SU-DHL-6 (cell line): ENCODE data around the gene ADCY7.

ENCODE experiments used
- H2AFZ ChIP-seq: fragments of 200-600 bp; sonication (generic); 2 replicates; pipeline ENCODE4 v1.6.1; 2014; ENCODE audit warnings: low read depth, mild to moderate bottlenecking, moderate library complexity, mixed read lengths, antibody characterized with exemption, low read length; ENCODE audit not compliant: severe bottlenecking
- H3F3A ChIP-seq: fragments of 200-600 bp; shearing (Covaris generic); 2 replicates; pipeline ENCODE4 v1.6.0; 2016; ENCODE audit warnings: antibody characterized with exemption, mild to moderate bottlenecking; ENCODE audit not compliant: insufficient read depth
- H3K27ac ChIP-seq: fragments of 200-600 bp; sonication (generic); 2 replicates; pipeline ENCODE4 v1.5.1; 2016; ENCODE audit warnings: low read depth, mild to moderate bottlenecking, low read length, moderate library complexity, mixed read lengths
- H3K27me3 ChIP-seq: fragments of 200-600 bp; sonication (generic), shearing (Covaris generic); 2 replicates; pipeline ENCODE4 v1.6.0; 2014; ENCODE audit warnings: mild to moderate bottlenecking, low read length
- H3K36me3 ChIP-seq: fragments of 200-600 bp; sonication (generic); 2 replicates; pipeline ENCODE4 v1.6.1; 2014; ENCODE audit warnings: mild to moderate bottlenecking, low read length, mixed read lengths
- H3K4me2 ChIP-seq: fragments of 300-600, 200-600 bp; shearing (Covaris generic), sonication (generic); 2 replicates; pipeline ENCODE4 v1.6.0; 2014; ENCODE audit warnings: low read length, low read depth, mild to moderate bottlenecking; ENCODE audit not compliant: poor library complexity, severe bottlenecking
- H3K4me3 ChIP-seq: fragments of 200-600 bp; sonication (generic); 2 replicates; pipeline ENCODE4 v1.5.1; 2014; ENCODE audit warnings: antibody characterized with exemption, low read length, mild to moderate bottlenecking, mixed read lengths; ENCODE audit not compliant: insufficient read depth, poor library complexity, severe bottlenecking
- H3K79me2 ChIP-seq: fragments of 200-600 bp; sonication (generic); 2 replicates; pipeline ENCODE4 v1.6.1; 2014; ENCODE audit warnings: mild to moderate bottlenecking, low read length, moderate library complexity; ENCODE audit not compliant: insufficient read depth
- H3K9ac ChIP-seq: fragments of 200-600 bp; sonication (generic); 2 replicates; pipeline ENCODE4 v1.7.0; 2014; ENCODE audit warnings: mild to moderate bottlenecking, low read length
- H3K9me2 ChIP-seq: fragments of 200-600 bp; sonication (generic); replicated peaks from 2 replicates; pipeline ENCODE4 v1.6.1; 2014; ENCODE audit warnings: low read length; ENCODE audit not compliant: insufficient read depth
- H3K9me3 ChIP-seq: fragments of 200-600 bp; sonication (generic); 2 replicates; pipeline ENCODE4 v1.6.1; 2014; ENCODE audit warnings: low read length, mixed read lengths; ENCODE audit not compliant: insufficient read depth
- H4K20me1 ChIP-seq: fragments of 200-600 bp; sonication (generic); 2 replicates; pipeline ENCODE4 v1.6.1; 2014; ENCODE audit warnings: low read depth, mild to moderate bottlenecking, antibody characterized with exemption, low read length, moderate library complexity, mixed read lengths
- EZH2phosphoT487 ChIP-seq: fragments of 200-600 bp; sonication (generic), shearing (Covaris generic); conservative IDR thresholded peaks from 2 replicates; pipeline ENCODE4 v1.6.1; 2018; ENCODE audit warnings: mild to moderate bottlenecking, antibody characterized with exemption, low read length, moderate library complexity, mixed read lengths
- TF ChIP-seq, protein P1 (sequence below): fragments of 200-600 bp; sonication (generic); IDR thresholded peaks from one replicate; pipeline ENCODE4 v1.5.1; 2017; ENCODE audit warnings: antibody characterized with exemption, mild to moderate bottlenecking, low read length, moderate library complexity; ENCODE audit not compliant: insufficient read depth, poor library complexity, severe bottlenecking

ADCY7 gene

GRCh38 chr16:50257876-50258275, 8.5 kb upstream of the ADCY7 start:
- H2AFZ ChIP-seq: no peak overlapping the region
- H4K20me1 ChIP-seq: no peaks in the 10 kb centered on the region
- H3K9ac ChIP-seq: no peak overlapping the region
- H3K27me3 ChIP-seq: no peaks in the 10 kb centered on the region
- no peaks in the 10 kb centered on the region for H3K9me2 ChIP-seq
- TF ChIP-seq EZH2phosphoT487: no peak
- TF ChIP-seq, protein P1, sequence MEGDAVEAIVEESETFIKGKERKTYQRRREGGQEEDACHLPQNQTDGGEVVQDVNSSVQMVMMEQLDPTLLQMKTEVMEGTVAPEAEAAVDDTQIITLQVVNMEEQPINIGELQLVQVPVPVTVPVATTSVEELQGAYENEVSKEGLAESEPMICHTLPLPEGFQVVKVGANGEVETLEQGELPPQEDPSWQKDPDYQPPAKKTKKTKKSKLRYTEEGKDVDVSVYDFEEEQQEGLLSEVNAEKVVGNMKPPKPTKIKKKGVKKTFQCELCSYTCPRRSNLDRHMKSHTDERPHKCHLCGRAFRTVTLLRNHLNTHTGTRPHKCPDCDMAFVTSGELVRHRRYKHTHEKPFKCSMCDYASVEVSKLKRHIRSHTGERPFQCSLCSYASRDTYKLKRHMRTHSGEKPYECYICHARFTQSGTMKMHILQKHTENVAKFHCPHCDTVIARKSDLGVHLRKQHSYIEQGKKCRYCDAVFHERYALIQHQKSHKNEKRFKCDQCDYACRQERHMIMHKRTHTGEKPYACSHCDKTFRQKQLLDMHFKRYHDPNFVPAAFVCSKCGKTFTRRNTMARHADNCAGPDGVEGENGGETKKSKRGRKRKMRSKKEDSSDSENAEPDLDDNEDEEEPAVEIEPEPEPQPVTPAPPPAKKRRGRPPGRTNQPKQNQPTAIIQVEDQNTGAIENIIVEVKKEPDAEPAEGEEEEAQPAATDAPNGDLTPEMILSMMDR: no peak
- no peaks in the 10 kb centered on the region for H3F3A ChIP-seq
- no peak overlapping the region for H3K4me3 ChIP-seq
- no peak overlapping the region for H3K27ac ChIP-seq
- H3K9me3 ChIP-seq: no peaks in the 10 kb centered on the region
- no peak overlapping the region for H3K4me2 ChIP-seq
- no peaks in the 10 kb centered on the region for H3K36me3 ChIP-seq
- H3K79me2 ChIP-seq: no peaks in the 10 kb centered on the region

DNA sequence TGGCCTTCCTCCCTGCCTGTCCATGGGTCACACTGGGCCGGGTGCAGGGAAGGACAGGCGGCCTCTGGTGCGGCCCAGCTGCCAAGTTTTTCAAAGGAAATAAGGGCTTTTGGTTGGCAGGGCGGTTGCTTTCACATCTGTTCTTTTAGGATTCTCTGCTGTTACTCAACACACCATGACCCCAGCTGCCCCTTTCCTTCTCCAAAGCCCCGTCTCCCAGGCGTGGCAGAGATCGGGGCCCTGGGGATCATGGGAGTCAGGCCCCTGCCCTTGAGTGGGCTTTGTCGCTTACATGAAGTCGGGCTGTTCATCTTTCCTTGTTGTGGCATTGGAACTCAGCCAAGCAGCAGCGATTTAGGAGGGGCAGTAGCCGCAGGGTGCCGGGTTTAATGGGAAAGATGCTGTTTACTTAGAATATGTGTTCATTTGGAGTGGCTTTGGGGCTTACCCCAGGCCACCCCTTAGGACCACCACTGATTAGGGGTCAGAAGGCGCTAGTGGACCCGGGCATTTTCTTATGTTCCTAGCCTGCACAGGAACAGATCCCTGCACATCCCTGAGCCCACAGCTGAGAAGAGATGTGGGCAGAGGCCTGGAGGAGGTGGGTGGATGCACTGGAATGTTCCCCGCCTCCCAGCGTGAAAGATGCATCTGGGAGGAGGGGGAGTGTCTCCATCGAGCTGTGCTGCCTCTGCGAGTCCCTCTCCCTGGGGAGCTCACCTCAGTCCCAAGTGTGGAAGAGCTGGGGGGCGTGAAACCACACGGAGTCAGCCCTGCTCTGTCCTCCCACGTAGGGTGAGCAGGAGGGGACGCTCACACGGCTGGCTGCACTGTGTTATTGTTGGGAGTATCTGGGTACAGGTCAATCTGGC, 6.8 kb upstream of the ADCY7 start:
- H3K9me2 ChIP-seq: no peaks in the 10 kb centered on the region
- H3K27me3 ChIP-seq: no peaks in the 10 kb centered on the region
- H4K20me1 ChIP-seq: no peaks in the 10 kb centered on the region
- H3K79me2 ChIP-seq: no peaks in the 10 kb centered on the region
- H3K4me3 ChIP-seq: no peak overlapping the region
- TF ChIP-seq, protein P1: no peak
- TF ChIP-seq EZH2phosphoT487: no peak
- no peak overlapping the region for H3K9ac ChIP-seq
- no peak overlapping the region for H3K27ac ChIP-seq
- H3K36me3 ChIP-seq: no peaks in the 10 kb centered on the region
- H3K4me2 ChIP-seq: no peak overlapping the region
- no peaks in the 10 kb centered on the region for H3F3A ChIP-seq
- H2AFZ ChIP-seq: no peak overlapping the region
- H3K9me3 ChIP-seq: no peaks in the 10 kb centered on the region

- Histone ChIP-seq H3K4me2 (no peak overlapping the region), H3K79me2 (no peaks in the 10 kb centered on the region), H3F3A (no peaks in the 10 kb centered on the region), H3K9me3 (no peaks in the 10 kb centered on the region), H3K9me2 (no peaks in the 10 kb centered on the region), H3K9ac (no peak overlapping the region), H3K27ac (no peak overlapping the region), H2AFZ (no peak overlapping the region), H3K4me3 (no peak overlapping the region), H3K36me3 (no peaks in the 10 kb centered on the region), H4K20me1 (no peaks in the 10 kb centered on the region), H3K27me3 (no peaks in the 10 kb centered on the region)
- TF ChIP-seq, protein P1: no peak
- TF ChIP-seq EZH2phosphoT487: no peak
Observed at GRCh38 chr16:50260206-50261159, 5.9 kb upstream of the ADCY7 start.
